K562 (cell line): Measurements from ENCODE around the gene LATS1. TPM values are rescaled to one million over a fixed set of nuclear protein-coding genes. Genes with fewer than 3 reads are reported as not detected.

Experiments
- EHMT2 ChIP-seq: fragments of 450-650 bp; IDR thresholded peaks from 2 replicates; pipeline ENCODE4 v1.6.1; 2018; ENCODE audit warnings: antibody characterized with exemption
- GTF2E2 ChIP-seq: fragments of 200-800 bp; sonication (Bioruptor generic); IDR thresholded peaks from 2 replicates; pipeline ENCODE4 v1.6.1; 2016; ENCODE audit warnings: missing genetic modification characterization, missing compliant biosample characterization
- HDAC2 ChIP-seq: fragments of 450-650 bp; IDR thresholded peaks from 2 replicates; pipeline ENCODE4 v1.6.1; 2016; ENCODE audit warnings: mild to moderate bottlenecking
- HEY1 ChIP-seq: fragments of 250-450 bp; sonication (Bioruptor Pico); IDR thresholded peaks from 2 replicates; pipeline ENCODE4 v1.5.0; 2020; ENCODE audit warnings: mild to moderate bottlenecking, moderate library complexity, borderline replicate concordance
- MBD1 ChIP-seq: fragments of 250-450 bp; sonication (Bioruptor Pico); IDR thresholded peaks from 2 replicates; pipeline ENCODE4 v1.8.0; 2022; ENCODE audit warnings: inconsistent platforms
- MNT ChIP-seq, 2 experiments: fragments of 450-650 bp; conservative IDR thresholded peaks; 2 replicates each; pipeline ENCODE4 v1.6.1; 2017; ENCODE audit warnings: mild to moderate bottlenecking in 2 of 2, moderate library complexity in 2 of 2
- NCOA6 ChIP-seq: fragments of 450-650 bp; IDR thresholded peaks from 2 replicates; pipeline ENCODE4 v1.6.1; 2017; ENCODE audit warnings: mild to moderate bottlenecking
- NUFIP1 ChIP-seq: fragments of 450-650 bp; IDR thresholded peaks from 2 replicates; pipeline ENCODE4 v1.6.1; 2018; ENCODE audit not compliant: partially characterized antibody
- POLR2H ChIP-seq: IDR thresholded peaks from 2 replicates; pipeline ENCODE4 v1.6.1; 2016; ENCODE audit warnings: missing genetic modification characterization, low read depth, mild to moderate bottlenecking, control low read depth, missing compliant biosample characterization, moderate library complexity
- PTTG1 ChIP-seq: fragments of 450-650 bp; IDR thresholded peaks from 2 replicates; pipeline ENCODE4 v1.6.1; 2016; ENCODE audit warnings: low read depth, mild to moderate bottlenecking, missing genetic modification characterization, missing compliant biosample characterization
- SMAD3 ChIP-seq: fragments of 450-650 bp; formaldehyde crosslinking; conservative IDR thresholded peaks from 2 replicates; pipeline ENCODE4 v1.4.0; 2020; ENCODE audit warnings: mild to moderate bottlenecking
- SPI1 ChIP-seq: IDR thresholded peaks from 2 replicates; pipeline ENCODE4 v1.6.1; 2011; ENCODE audit warnings: low read depth, low read length, control low read depth, borderline replicate concordance
- SRSF3 ChIP-seq: fragments of 200-400 bp; formaldehyde crosslinking; IDR thresholded peaks from 2 replicates; pipeline ENCODE4 v1.6.1; 2016; ENCODE audit warnings: mild to moderate bottlenecking, low read length, moderate library complexity; ENCODE audit not compliant: insufficient read depth
- STAT5B ChIP-seq: fragments of 250-450 bp; sonication (Bioruptor Pico); IDR thresholded peaks from 2 replicates; pipeline ENCODE4 v1.8.0; 2021; ENCODE audit warnings: mild to moderate bottlenecking, inconsistent platforms
- TBP ChIP-seq: optimal IDR thresholded peaks from 2 replicates; pipeline ENCODE3; 2011; ENCODE audit warnings: low read depth, low read length, improper control_type of control experiment
- ZNF146 ChIP-seq: IDR thresholded peaks from one replicate; pipeline ENCODE4 v1.6.1; 2018; ENCODE audit warnings: missing compliant biosample characterization; ENCODE audit not compliant: unreplicated experiment
- ZNF24 ChIP-seq: fragments of 450-650 bp; IDR thresholded peaks from 2 replicates; pipeline ENCODE4 v1.6.1; 2016
- ZNF277 ChIP-seq: fragments of 250-450 bp; sonication (Bioruptor Pico); IDR thresholded peaks from 2 replicates; pipeline ENCODE4 v1.8.0; 2022; ENCODE audit warnings: inconsistent platforms, mild to moderate bottlenecking, moderate library complexity, borderline replicate concordance
- ZNF668 ChIP-seq: fragments of 250-450 bp; sonication (Bioruptor Pico); IDR thresholded peaks from 2 replicates; pipeline ENCODE4 v1.8.0; 2022; ENCODE audit warnings: mild to moderate bottlenecking, inconsistent platforms
- polyA plus RNA-seq, 8 experiments: library from polyadenylated mRNA; depleted of rRNA in 4 of 8; stranded (reverse) in 5 of 8; unstranded in 3 of 8; fragments of >200 nt; fragmentation: Nextera tagmentation in 2 of 8; fragmentation: Illumina TruSeq in 1 of 8; extraction: Ambion mirVana in 2 of 8; extraction: Trizol in 1 of 8; gene quantifications; 2 replicates each; pipeline versions ENCODE4 v1.2.1 to v1.2.3, GENCODE V29; 2011 to 2014; ENCODE audit warnings: inconsistent platforms in 1 of 8, missing spikeins in 1 of 8
- total RNA-seq, 7 experiments: library from RNA; depleted of rRNA in 6 of 7; stranded (reverse); fragments of >200 nt in 6 of 7; fragmentation: Illumina TruSeq in 2 of 7; extraction: Trizol in 2 of 7; gene quantifications; 2 replicates each; pipeline versions ENCODE4 v1.2.1 to v1.2.3, GENCODE V29; 2011 to 2021; ENCODE audit warnings: low replicate concordance in 1 of 7
- TF ChIP-seq, protein P1 (sequence below): fragments of 450-650 bp; IDR thresholded peaks from 2 replicates; pipeline ENCODE4 v1.7.0; 2016; ENCODE audit warnings: borderline replicate concordance
- TF ChIP-seq, protein P2 (sequence below): sonication (generic); formaldehyde crosslinking; IDR thresholded peaks from 2 replicates; pipeline ENCODE4 v1.9.0; 2022; ENCODE audit warnings: mild to moderate bottlenecking, missing genetic modification reagents

LATS1 gene
- total and polyA plus RNA-seq, 9 of the 15 experiments (the other 6 are each of a cell fraction or from before 2014, with no cell fraction given): 5.0 to 36.3 (median 18.4) TPM

- TF ChIP-seq SPI1 (no peak), EHMT2 (no peak), NCOA6 (no peak), SRSF3 (no peak), ZNF668 (CRISPR knock-in tag) (0 out of 2 replicates have a peak, but pooled peaks have one; percentile 48), MBD1 (CRISPR knock-in tag) (no peak), STAT5B (CRISPR knock-in tag) (no peak), ZNF146 (CRISPR knock-in tag) (no peak), HDAC2 (peak; percentile 64; the same call in 1 of the 2 replicates), TBP (peak; percentile 97), PTTG1 (tag) (no peak), GTF2E2 (tag) (no peak), POLR2H (tag) (peak; percentile 76), SMAD3 (CRISPR knock-in tag) (peak; percentile 47; the same call in 1 of the 2 replicates), HEY1 (no peak), NUFIP1 (peak; percentile 5), ZNF277 (CRISPR knock-in tag) (no peak), MNT (conservative IDR thresholded peaks at IDR 0.05) (peak; percentile 89 to 96), ZNF24 (no peak; the same call in 1 of the 2 replicates)
- TF ChIP-seq, protein P1, sequence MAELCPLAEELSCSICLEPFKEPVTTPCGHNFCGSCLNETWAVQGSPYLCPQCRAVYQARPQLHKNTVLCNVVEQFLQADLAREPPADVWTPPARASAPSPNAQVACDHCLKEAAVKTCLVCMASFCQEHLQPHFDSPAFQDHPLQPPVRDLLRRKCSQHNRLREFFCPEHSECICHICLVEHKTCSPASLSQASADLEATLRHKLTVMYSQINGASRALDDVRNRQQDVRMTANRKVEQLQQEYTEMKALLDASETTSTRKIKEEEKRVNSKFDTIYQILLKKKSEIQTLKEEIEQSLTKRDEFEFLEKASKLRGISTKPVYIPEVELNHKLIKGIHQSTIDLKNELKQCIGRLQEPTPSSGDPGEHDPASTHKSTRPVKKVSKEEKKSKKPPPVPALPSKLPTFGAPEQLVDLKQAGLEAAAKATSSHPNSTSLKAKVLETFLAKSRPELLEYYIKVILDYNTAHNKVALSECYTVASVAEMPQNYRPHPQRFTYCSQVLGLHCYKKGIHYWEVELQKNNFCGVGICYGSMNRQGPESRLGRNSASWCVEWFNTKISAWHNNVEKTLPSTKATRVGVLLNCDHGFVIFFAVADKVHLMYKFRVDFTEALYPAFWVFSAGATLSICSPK: no peak
- TF ChIP-seq, protein P2, sequence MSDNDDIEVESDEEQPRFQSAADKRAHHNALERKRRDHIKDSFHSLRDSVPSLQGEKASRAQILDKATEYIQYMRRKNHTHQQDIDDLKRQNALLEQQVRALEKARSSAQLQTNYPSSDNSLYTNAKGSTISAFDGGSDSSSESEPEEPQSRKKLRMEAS (CRISPR knock-in tag): peak; percentile 97
These were observed 69.5 kb downstream of the LATS1 start, which contains the start of gene KATNA1 (continued) for GRCh38 chr6:149648148-149649145.
